Activated CD4-positive, alpha-beta T cell treated with anti-CD3 and anti-CD28 coated beads, Interleukin-2, amount 50 U/mL, for 4 hours (primary cell): ENCODE data around the gene FUT9.

Experiments
- DNase-seq, 2 experiments: peaks; one replicate each; pipeline ENCODE4 v3.0.0-alpha.2; 2020

The FUT9 gene

GRCh38 chr6:96015518-96016333, at the start of gene FUT9:
FUT9 (plus strand) TSS chr6:96015974; CDS start chr6:96203156, 187,182 bp downstream.
- DNase-seq = no peak

DNA sequence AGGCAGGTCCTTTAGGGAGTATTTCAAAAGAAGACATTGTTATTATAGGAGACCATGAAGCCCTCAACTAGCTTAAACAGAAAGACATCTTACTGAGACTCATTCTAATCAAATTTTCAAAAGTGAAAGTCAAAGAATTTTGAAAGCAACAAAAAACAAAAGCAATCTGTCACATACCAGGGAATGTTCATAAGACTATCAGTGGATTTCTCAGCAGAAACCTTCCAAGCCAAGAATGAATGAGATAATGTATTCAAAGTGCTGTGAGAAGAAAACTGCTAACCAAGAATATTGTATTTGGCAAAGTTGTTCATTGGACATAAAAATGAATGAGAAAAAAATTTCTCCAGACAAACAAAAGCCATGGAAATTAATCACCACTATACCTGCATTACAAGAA, 48.2 kb upstream of the FUT9 start:
- DNase-seq = no peak

GRCh38 chr6:95973976-95974375, 41.8 kb upstream of the FUT9 start:
- DNase-seq = no peak

DNA sequence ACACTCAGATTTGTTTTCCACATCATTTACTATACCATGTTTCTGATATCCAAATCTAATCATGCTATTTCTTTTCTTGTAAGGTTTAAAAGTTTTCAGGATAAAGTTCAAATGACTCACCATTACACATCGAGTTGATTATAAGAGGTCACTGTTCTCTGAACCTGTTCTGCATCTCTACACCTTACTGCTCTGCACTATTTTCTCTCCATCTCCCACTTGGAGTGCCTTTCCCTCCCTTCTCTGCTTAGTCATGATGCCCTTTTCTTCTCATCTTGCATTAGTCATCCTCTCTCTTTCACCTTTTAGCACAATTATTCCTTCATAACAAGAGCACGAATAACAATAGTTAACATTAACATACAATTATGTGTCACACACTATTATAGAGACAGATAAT, 37.5 kb upstream of the FUT9 start:
- no peak for DNase-seq

DNA sequence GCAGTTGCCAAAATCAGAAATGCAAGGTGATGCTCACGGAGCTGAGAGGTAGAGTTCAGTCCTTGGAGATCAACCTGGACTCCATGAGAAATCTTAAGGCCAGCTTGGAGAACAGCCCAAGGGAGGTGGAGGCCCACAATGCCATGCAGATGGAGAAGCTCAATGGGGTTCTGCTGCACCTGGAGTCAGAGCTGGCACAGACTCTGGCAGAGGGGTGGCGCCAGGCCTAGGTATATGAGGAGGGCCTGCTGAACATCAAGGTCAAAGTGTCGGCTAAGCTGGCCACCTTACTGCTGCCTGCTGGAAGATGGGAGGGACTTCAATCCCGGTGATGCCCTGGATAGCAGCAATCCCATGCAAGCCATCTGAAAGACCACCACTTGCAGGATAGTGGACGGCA, 23.9 kb upstream of the FUT9 start:
- no peak for DNase-seq

DNA sequence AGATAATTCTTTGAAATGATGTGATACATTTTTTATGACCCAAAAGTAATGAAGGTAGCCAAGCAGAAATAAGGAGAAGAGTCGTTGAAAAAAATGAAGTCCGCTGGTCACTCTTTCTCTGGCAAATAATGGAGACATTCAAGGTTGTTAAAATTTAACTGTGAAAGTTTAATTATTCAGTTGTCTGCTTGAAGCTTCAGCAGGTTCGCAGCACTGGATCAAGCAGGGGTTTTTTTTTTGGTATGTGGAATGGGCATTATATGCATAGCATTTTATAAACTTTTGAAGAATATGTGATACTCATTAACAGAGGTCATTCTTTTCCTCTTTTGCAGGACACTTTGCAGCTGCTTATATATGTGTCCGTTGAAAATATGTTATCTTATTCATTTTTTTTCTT, 21.6 kb upstream of the FUT9 start:
- no peak for DNase-seq

GRCh38 chr6:95998133-95998532, 17.6 kb upstream of the FUT9 start:
- DNase-seq = no peak

DNA sequence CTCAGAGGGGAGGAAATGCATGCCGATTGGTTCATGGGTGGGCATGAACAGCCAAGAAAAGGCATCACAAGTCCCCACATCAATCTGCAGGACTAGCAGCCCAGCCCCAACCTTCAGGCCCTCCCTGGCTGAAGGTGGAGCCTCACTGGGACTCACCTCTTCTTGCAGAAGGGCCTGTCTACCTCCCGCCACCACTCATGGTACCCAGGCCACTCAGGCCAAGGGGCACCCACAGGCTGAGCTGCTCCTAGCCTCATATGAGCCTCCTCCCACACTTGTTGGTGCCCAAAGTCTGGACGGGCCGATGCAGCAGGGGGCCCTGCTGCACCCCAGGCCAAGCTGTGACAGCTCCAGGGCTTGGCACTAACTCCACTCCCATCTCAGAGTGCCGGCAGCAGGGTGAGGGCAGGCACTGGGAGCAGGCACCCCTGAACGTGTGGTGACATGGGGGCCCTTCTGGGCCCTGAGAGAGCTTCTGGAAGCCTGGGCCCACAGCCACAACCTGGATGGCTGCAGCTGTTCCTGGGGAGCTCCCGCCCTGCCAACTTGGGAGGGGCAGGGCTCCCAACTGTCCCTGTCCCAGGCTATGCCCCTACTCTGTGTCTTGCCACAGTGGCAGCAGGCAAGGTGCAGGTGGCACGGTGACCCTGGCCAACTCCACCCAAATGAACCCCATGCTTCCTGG, 13.7 kb upstream of the FUT9 start:
- DNase-seq = no peak

- no peak for DNase-seq
Observed at GRCh38 chr6:96002576-96002910, 13.2 kb upstream of the FUT9 start.

DNA sequence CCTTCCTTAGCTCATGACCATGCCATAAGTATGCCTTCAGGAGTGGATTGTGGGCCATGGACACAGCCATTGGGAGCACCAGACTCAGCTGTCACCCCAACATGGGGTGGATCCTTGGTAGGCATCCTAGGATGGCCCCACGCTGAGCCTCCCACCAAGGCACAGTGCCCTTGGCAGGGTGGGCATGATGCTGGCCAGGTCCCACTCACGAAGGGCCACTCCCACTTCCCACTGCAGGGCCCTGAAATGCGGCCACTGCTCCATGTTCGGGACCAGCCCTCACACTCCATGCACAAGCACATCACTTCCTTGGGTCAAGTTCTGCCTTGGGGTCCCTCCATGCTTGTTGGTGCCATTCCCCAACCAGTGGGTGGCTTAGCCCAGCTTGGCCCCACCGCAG, 12.9 kb upstream of the FUT9 start:
- no peak for DNase-seq

GRCh38 chr6:96007663-96008062, 8.1 kb upstream of the FUT9 start:
- DNase-seq = no peak

DNA sequence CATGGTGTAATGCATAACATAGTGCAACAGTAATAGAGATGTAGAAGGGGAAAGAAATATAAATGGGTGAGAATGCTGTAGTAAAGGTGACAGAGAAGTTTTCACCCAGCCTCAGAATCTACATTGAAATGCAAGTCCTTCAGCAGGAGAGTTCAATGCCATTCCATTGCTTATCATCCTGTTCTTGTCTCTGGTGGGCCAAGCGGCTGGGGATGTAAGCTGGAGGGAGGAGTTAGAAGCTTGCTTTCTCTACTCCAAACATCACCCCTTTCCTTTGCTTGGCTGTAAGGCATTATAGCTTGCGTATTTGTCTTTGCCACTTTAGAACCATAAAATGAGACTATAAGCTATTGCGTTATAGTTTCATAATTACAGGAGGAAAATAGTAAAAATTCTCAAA, 2.2 kb upstream of the FUT9 start:
- no peak for DNase-seq

- DNase-seq = no peak
Observed at GRCh38 chr6:96014846-96015517, 792 bp upstream of the FUT9 start.

GRCh38 chr6:96016334-96017069, 728 bp downstream of the FUT9 start:
- DNase-seq = no peak

- no peak for DNase-seq
Observed at GRCh38 chr6:96017070-96017359, 1.2 kb downstream of the FUT9 start.

DNA sequence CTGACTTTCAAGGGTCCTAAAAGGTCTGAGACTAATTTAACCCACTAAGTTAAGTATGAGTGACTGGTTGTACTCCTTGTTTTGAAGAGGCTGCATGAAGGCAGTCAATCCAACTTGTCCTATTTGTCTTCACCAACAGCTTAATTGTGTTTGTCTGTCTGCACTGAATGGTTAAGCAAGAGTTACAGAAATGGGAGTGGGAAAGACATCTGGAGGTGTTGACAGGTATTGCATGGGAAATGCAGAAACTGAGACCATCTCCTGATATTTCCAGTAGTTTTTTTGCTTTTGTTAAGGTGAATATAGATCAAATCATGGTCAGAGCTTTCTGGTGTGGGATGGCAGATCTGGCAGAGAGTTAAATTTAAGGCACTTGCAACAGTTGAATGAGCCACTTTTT, 6.5 kb downstream of the FUT9 start:
- no peak for DNase-seq

DNA sequence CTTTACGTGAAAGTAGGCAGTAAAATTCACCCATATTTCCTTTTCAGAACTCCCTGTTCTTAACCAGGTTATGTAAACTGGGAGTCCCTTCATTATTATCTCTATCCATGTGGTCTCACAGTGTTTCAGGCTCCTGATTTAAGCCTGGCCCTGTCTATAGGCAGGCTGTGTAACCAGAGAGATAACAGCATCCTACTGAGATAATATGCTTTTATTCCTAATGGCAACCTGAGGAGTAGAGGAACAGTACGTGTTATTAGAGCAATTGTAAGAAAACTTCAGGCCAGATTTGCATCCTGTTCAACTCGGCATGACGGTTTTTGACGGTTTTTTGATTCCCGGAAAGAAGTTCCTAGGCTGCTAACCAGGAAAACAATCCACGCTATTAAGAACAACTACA, 16.9 kb downstream of the FUT9 start:
- no peak for DNase-seq

GRCh38 chr6:96051555-96051954, 35.8 kb downstream of the FUT9 start:
- DNase-seq = no peak

- DNase-seq = no peak
Observed at GRCh38 chr6:96058082-96058481, 42.3 kb downstream of the FUT9 start.

DNA sequence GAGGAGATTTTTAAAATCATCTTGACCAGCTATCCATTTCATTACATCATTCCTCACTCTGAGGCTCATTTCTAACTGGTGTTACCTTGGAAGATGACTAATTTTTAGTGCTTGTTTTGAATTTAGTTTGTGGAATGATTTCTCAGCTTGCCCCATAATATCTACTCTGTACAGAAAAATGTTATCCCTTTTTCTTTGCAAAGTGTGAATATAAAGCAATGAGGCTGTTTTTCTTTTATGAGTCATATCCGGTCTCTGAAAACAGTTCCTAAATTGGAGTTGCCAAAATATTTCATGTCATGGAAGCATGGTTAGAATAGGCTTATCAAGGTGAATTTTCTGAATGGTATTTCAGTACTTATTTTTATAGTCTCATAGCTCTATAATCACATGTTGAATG, 43.8 kb downstream of the FUT9 start:
- DNase-seq = no peak

- DNase-seq = no peak
Observed at GRCh38 chr6:96060249-96060648, 44.5 kb downstream of the FUT9 start.

- no peak for DNase-seq
Observed at GRCh38 chr6:96065213-96065612, 49.4 kb downstream of the FUT9 start.

- no peak for DNase-seq
Observed at GRCh38 chr6:96066376-96066775, 50.6 kb downstream of the FUT9 start.

DNA sequence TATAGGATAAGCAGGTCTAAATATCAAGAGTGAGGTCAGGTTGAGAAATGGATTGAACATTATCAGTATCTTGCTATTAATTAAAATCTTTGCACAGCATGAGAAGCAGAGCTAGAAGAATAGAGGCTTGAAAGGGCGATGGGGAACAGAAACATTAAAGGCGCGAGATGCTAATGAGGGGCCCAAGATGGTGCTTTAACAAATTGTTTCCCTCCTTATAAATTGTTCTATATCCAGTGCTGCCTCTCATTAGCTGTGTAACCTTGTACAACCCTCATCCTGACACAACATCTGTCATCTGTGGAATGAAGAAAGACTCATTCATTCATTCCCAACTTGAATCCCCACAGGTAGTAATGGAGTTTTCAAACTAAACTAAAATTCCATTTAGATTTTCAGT, 57.8 kb downstream of the FUT9 start:
- no peak for DNase-seq
